ENCODE data around the gene STK11.

DNA sequence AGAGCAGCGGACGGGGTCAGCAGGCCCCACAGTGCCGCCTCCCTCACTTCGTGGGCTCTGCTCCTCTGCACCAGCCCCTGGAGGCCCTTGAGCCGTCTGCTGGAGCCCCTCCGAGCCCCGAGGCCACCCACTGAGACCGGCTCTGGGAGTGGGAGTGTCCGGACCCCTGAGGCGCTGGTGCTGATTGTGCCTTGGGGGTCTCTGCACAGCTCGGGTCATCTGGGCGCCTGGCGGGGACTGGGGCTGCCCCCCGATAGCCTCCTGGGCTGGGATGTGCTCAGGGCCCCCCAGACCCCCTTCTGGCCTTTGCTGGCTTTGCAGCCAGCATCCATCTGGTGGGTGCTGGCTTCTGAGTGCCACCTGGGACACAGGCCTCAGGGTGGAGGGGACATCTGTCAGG lies 16.8 kb downstream of the STK11 start:
- TF ChIP-seq, protein P1, sequence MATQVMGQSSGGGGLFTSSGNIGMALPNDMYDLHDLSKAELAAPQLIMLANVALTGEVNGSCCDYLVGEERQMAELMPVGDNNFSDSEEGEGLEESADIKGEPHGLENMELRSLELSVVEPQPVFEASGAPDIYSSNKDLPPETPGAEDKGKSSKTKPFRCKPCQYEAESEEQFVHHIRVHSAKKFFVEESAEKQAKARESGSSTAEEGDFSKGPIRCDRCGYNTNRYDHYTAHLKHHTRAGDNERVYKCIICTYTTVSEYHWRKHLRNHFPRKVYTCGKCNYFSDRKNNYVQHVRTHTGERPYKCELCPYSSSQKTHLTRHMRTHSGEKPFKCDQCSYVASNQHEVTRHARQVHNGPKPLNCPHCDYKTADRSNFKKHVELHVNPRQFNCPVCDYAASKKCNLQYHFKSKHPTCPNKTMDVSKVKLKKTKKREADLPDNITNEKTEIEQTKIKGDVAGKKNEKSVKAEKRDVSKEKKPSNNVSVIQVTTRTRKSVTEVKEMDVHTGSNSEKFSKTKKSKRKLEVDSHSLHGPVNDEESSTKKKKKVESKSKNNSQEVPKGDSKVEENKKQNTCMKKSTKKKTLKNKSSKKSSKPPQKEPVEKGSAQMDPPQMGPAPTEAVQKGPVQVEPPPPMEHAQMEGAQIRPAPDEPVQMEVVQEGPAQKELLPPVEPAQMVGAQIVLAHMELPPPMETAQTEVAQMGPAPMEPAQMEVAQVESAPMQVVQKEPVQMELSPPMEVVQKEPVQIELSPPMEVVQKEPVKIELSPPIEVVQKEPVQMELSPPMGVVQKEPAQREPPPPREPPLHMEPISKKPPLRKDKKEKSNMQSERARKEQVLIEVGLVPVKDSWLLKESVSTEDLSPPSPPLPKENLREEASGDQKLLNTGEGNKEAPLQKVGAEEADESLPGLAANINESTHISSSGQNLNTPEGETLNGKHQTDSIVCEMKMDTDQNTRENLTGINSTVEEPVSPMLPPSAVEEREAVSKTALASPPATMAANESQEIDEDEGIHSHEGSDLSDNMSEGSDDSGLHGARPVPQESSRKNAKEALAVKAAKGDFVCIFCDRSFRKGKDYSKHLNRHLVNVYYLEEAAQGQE (IDR thresholded peaks at IDR 0.05) = no peak
- TF ChIP-seq CTCF (IDR thresholded peaks at IDR 0.05) (no peak), ZFP36 (IDR thresholded peaks at IDR 0.05; ENCODE audit: borderline replicate concordance, partially characterized antibody) (no peak), RAD21 (conservative IDR thresholded peaks at IDR 0.05 in 1 of 2, IDR thresholded peaks at IDR 0.05 in 1 of 2) (no peak), CBX8 (IDR thresholded peaks at IDR 0.05) (no peak), HES2 (IDR thresholded peaks at IDR 0.05) (no peak), POLR2A (IDR thresholded peaks at IDR 0.05; ENCODE audit: low read length) (no peak), SMC3 (IDR thresholded peaks at IDR 0.05) (no peak), CEBPB (IDR thresholded peaks at IDR 0.05) (no peak), EP300 (IDR thresholded peaks at IDR 0.05) (no peak), PHF8 (IDR thresholded peaks at IDR 0.05; ENCODE audit: borderline replicate concordance, low read depth) (no peak)
